HL-60 (cell line): ENCODE data around the gene OTX1.

ENCODE experiments used
- CTCF ChIP-seq: IDR thresholded peaks from one replicate; pipeline ENCODE4 v1.5.1; 2011; ENCODE audit warnings: low read length, control low read depth, inconsistent platforms; ENCODE audit not compliant: insufficient read depth
- GABPA ChIP-seq: IDR thresholded peaks from 2 replicates; pipeline ENCODE4 v1.6.1; 2012; ENCODE audit warnings: low read depth
- SPI1 ChIP-seq: IDR thresholded peaks from 2 replicates; pipeline ENCODE4 v1.6.1; 2012; ENCODE audit warnings: low read depth, mild to moderate bottlenecking, borderline replicate concordance

- TF ChIP-seq CTCF (no peak), GABPA (no peak), SPI1 (no peak)
Measured at GRCh38 chr2:63058144-63058920, 7.7 kb downstream of the OTX1 start.
